ENCODE measurements around the gene PCDH9. TPM values are rescaled to one million over a fixed set of nuclear protein-coding genes. Genes with fewer than 3 reads are reported as not detected.

Gene PCDH9
- total and polyA plus RNA-seq, 2 experiments from 2014 or later = 0.31 to 0.52 TPM

DNA sequence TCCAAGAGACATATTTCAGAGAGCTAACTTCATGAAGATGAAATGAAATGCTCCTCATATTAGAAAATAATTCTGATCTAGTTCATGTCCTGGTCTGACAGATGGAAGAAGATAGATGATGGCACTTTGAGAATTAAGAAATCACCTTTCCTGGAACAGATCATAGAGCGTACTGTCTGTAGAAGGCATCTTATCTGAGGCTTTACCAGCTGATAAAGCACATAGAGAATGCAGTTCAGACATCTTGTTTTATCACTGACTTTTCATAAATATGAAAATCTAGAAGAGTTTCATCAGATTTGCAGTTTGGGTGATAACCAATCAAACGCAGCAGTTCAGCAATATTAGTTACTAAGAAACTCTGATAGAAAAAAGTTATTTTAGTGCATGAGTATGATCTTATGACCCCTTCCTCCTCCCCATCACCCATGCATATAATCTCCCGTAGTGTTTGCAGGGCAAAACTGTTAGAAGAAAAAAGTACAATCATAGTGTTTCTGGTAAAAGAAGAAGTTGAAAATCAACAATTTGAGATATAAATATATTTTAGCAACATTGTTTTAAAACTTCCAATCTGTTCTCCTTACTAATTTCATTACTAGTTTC lies 585.2 kb downstream of the PCDH9 start:
- no peak overlapping the region for H3K4me3 ChIP-seq
- no peak for ATAC-seq
- Mint-ChIP-seq H3K36me3 (ENCODE audit: low read depth) (no peaks in the 10 kb centered on the region), H3K4me3 (no peak overlapping the region), H3K9me3 (no peaks in the 10 kb centered on the region), H3K27ac (no peak overlapping the region), H3K27me3 (ENCODE audit: insufficient read depth, low read depth, poor library complexity) (no peaks in the 10 kb centered on the region), H3K4me1 (no peaks in the 10 kb centered on the region)
- H3K4me2 ChIP-seq = no peak overlapping the region
- no peaks in the 10 kb centered on the region for H3K9me2 ChIP-seq (ENCODE audit: insufficient read depth)
- H3F3A ChIP-seq (replicated peaks; ENCODE audit: low read depth) = no peaks in the 10 kb centered on the region
- no peaks in the 10 kb centered on the region for H3K4me1 ChIP-seq (ENCODE audit: insufficient read depth)
- TF ChIP-seq POLR2AphosphoS5 (IDR thresholded peaks at IDR 0.05; ENCODE audit: low read depth) = no peak
- TF ChIP-seq ZNF331 (CRISPR knock-in tag; IDR thresholded peaks at IDR 0.05; ENCODE audit: low read depth) = no peak
- no peak for TF ChIP-seq EZH2phosphoT487 (IDR thresholded peaks at IDR 0.05; ENCODE audit: unreplicated experiment)
- TF ChIP-seq JUNB (IDR thresholded peaks at IDR 0.05; ENCODE audit: unreplicated experiment) = no peak
- TF ChIP-seq ZNF114 (CRISPR knock-in tag; IDR thresholded peaks at IDR 0.05) = no peak
- no peak for TF ChIP-seq ZNF462 (CRISPR knock-in tag; IDR thresholded peaks at IDR 0.05)
- no peak for TF ChIP-seq EZH2 (IDR thresholded peaks at IDR 0.05; ENCODE audit: low read depth, unreplicated experiment)
- no peak for TF ChIP-seq CTCF (conservative IDR thresholded peaks at IDR 0.05; ENCODE audit: low read depth in 2 of 2)
- no peak for TF ChIP-seq STAT1 (IDR thresholded peaks at IDR 0.05; ENCODE audit: unreplicated experiment)
- no peak for TF ChIP-seq REST (IDR thresholded peaks at IDR 0.05; ENCODE audit: unreplicated experiment)
- H3K27me3 ChIP-seq (ENCODE audit: insufficient read depth) = no peaks in the 10 kb centered on the region
- H4K20me1 ChIP-seq (replicated peaks; ENCODE audit: insufficient read depth) = no peaks in the 10 kb centered on the region
- DNase-seq (ENCODE audit: low spot score) = no peak
- no peak overlapping the region for H3K27ac ChIP-seq (ENCODE audit: low read depth)
- H3K36me3 ChIP-seq (ENCODE audit: insufficient read depth) = no peaks in the 10 kb centered on the region
- H3K79me2 ChIP-seq (replicated peaks; ENCODE audit: insufficient read depth) = no peaks in the 10 kb centered on the region
- H2AFZ ChIP-seq = no peak overlapping the region

Measured in GM23338 (cell line).